Tibial artery (tissue), 4 donors: ENCODE measurements around the gene RGS19.

Experiments
- DNase-seq, 2 donors: peaks; one replicate each; pipeline ENCODE4 v3.0.0-alpha.2; 2019
- H3K27ac ChIP-seq, 2 donors: fragments of 200-600 bp; sonication (generic) in 1 of 2; 1 replicate in 1 of 2; 2 replicates in 1 of 2; pipeline ENCODE4 v1.5.1; 2018 to 2019; ENCODE audit warnings: mild to moderate bottlenecking in 1 of 2
- H3K27me3 ChIP-seq, 2 donors: fragments of 200-600 bp; sonication (generic) in 1 of 2; one replicate each; pipeline versions ENCODE4 v1.5.1 to v1.6.0; 2016 to 2019
- H3K36me3 ChIP-seq, 3 donors: fragments of 200-600 bp; sonication (generic) in 2 of 3; one replicate each; pipeline ENCODE4 v1.5.1; 2016 to 2019; ENCODE audit warnings: mild to moderate bottlenecking in 2 of 3
- H3K4me1 ChIP-seq, 4 donors: fragments of 200-600 bp; sonication (generic) in 2 of 4; 1 replicate in 3 of 4; 2 replicates in 1 of 4; pipeline ENCODE4 v1.5.1; 2016 to 2019
- H3K4me3 ChIP-seq, 2 donors: fragments of 200-600 bp; sonication (generic) in 1 of 2; 1 replicate in 1 of 2; 2 replicates in 1 of 2; pipeline ENCODE4 v1.5.1; 2018 to 2019; ENCODE audit warnings: mild to moderate bottlenecking in 2 of 2
- H3K9me3 ChIP-seq, 3 donors: fragments of 200-600 bp; sonication (generic) in 1 of 3; one replicate each; pipeline ENCODE4 v1.5.1; 2016 to 2019
- intact Hi-C: fragments of 100-400 bp; cut with DNase I; formaldehyde crosslinking; loops from one replicate; pipeline ENCODE4 v1.15.0; 2023; ENCODE audit warnings: low total_unique reads
- TF ChIP-seq, protein P1 (sequence below), 2 experiments: fragments of 200-600 bp in 1 of 2; fragments of 450-650 bp in 1 of 2; IDR thresholded peaks; one replicate each; pipeline ENCODE4 v1.5.1; 2017 to 2019; ENCODE audit warnings: antibody characterized with exemption in 2 of 2, mild to moderate bottlenecking in 1 of 2, moderate library complexity in 1 of 2

RGS19 gene

DNA sequence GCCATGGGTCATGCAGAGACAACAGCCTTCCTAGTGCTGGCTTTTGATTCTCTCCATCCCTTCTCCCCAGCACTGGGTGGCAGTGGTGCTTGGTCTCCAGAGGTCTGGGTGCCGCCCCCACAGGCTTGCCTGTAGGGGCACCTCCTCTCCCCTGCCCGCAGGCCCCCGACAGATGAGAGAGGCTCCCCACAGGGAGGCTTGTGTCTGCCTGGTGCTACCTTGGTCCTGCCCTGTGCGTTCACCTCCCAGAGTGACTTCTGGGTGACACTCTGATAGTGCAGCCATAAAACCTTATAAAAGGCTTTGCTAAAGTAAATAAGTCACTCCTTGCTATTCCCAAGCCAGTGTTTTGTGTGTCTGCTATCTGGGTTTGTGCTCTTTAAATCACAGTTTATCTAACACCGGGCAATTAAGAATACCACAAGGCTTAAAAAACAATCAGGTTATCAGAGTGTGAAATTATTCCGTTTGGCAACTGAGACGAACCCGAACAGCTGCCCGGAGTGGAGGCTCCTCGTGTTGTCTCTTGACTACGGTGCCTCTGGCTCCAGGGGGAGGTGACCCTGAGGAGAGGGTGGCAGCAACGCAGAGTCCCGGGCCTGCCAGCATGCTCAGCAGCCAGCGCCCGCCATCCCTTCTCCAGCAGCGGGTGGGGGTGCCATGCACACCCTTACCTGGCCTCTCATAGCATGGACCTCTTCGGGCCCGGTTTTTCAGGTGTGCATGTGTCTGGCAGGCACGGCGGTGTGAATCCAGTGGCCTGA, 48.8 kb downstream of the RGS19 start:
- Histone ChIP-seq H3K9me3 (no peaks in the 10 kb centered on the region), H3K27ac (no peak overlapping the region), H3K4me3 (no peak overlapping the region), H3K27me3 (peaks cover 0 to 3% of the 10 kb centered on the region in 2 donors), H3K4me1 (no peaks in the 10 kb centered on the region), H3K36me3 (peaks cover 69 to 98% (median 95%) of the 10 kb centered on the region in 3 donors)
- intact Hi-C loops = no loop called here
- DNase-seq = no peak
- TF ChIP-seq, protein P1, sequence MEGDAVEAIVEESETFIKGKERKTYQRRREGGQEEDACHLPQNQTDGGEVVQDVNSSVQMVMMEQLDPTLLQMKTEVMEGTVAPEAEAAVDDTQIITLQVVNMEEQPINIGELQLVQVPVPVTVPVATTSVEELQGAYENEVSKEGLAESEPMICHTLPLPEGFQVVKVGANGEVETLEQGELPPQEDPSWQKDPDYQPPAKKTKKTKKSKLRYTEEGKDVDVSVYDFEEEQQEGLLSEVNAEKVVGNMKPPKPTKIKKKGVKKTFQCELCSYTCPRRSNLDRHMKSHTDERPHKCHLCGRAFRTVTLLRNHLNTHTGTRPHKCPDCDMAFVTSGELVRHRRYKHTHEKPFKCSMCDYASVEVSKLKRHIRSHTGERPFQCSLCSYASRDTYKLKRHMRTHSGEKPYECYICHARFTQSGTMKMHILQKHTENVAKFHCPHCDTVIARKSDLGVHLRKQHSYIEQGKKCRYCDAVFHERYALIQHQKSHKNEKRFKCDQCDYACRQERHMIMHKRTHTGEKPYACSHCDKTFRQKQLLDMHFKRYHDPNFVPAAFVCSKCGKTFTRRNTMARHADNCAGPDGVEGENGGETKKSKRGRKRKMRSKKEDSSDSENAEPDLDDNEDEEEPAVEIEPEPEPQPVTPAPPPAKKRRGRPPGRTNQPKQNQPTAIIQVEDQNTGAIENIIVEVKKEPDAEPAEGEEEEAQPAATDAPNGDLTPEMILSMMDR (IDR thresholded peaks at IDR 0.05) = no peak

DNA sequence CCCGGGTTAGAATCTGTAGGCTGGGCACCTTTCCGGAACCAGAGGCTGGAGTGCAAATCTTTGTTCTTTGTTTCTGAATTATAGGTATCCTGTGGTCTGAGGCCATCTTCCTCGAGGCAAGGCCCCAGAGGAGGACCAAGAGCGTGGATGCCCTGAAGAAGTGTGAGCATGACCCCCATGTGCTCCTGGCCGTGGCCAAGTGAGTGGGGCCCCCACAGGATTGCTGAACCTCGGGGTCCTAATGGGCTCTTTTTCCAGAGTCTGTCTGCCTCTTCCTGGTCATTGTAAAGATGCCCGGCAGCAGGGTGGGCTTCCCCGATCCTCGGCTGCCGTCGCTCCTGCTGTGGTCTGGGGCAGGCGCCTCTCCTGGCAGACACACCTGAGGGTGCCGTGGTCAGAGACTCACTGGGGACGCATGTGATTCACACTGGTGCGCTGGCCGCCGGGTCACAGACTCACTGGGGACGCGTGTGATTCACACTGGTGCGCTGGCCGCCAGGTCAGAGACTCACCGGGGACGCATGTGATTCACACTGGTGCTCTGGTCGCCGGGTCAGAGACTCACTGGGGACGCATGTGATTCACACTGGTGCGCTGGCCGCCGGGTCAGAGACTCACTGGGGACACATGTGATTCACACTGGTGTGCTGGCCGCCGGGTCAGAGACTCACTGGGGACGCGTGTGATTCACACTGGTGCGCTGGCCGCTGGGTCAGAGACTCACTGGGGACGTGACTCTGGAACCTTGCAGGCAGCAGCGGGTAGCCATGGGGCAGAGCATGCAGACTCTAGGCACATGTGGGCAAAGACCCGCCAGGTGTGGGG, 49.8 kb downstream of the RGS19 start:
- H3K4me3 ChIP-seq = no peak overlapping the region
- peaks cover 80 to 100% (median 99%) of the 10 kb centered on the region in 3 donors for H3K36me3 ChIP-seq
- H3K27me3 ChIP-seq = no peaks in the 10 kb centered on the region
- TF ChIP-seq, protein P1 (IDR thresholded peaks at IDR 0.05) = no peak
- H3K9me3 ChIP-seq = no peaks in the 10 kb centered on the region
- DNase-seq = no peak
- H3K4me1 ChIP-seq = no peaks in the 10 kb centered on the region
- intact Hi-C loops = no loop called here
- H3K27ac ChIP-seq = no peak overlapping the region

DNA sequence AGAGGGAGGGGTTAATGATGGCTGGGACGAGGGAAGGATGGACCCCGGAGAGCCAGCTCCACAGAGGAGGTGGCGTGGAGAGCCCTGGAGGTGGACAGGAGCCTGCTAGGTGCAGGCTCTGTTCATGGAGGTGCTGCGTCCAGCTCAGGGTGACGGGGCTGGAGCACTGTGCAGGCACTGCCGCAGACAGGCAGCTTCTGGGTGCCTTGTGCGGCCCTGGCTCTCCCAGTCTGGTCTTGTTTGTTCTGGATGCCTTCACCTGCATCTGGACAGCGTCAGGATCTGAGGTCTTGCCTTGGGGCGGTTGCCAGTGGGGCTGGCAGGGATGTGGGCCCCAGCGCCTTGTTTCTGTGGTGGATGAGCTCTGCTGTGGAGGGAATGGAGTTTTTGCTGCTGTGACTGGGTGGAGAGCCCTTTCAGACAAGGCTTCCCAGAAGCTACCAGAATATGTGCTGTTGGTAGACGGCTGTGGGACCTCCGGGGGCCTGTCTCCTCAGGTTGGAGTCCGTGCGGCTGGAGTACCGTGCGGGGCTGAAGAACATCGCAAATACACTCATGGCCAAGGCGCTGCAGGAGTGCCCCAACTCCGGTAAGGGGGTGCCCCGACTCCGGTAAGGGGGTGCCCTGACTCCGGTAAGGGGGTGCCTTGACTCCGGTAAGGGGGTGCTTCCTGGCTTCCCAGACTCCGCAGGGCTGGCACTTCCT, 51.2 kb downstream of the RGS19 start:
- TF ChIP-seq, protein P1 (IDR thresholded peaks at IDR 0.05) = no peak
- no peaks in the 10 kb centered on the region for H3K4me1 ChIP-seq
- H3K9me3 ChIP-seq = no peaks in the 10 kb centered on the region
- intact Hi-C loops = no loop called here
- H3K4me3 ChIP-seq = no peak overlapping the region
- H3K27ac ChIP-seq = no peak overlapping the region
- no peaks in the 10 kb centered on the region for H3K27me3 ChIP-seq
- H3K36me3 ChIP-seq = peaks cover 93 to 100% (median 100%) of the 10 kb centered on the region in 3 donors
- DNase-seq = no peak

DNA sequence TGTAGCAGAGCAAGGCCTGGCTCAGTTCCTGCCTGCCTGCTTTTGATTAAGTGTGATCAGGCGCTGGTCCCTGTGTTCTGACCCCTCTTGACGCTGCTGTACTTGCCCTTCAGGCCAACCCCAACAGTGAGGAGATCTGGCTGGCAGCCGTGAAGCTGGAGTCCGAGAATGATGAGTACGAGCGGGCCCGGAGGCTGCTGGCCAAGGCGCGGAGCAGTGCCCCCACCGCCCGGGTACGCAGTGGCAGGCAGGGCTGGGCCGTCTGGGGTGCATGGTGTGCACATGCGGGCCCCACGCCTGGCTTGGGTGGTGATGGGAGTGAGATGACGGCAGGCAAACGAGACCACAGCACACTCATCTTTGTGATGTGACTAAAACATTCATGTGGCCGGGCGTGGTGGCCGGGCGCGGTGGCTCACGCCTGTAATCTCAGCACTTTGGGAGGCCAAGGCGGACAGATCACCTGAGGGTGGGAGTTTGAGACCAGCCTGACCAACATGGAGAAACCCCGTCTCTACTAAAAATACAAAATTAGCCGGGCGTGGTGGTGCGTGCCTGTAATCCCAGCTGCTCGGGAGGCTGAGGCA, 53.4 kb downstream of the RGS19 start:
- no peaks in the 10 kb centered on the region for H3K9me3 ChIP-seq
- no peak overlapping the region for H3K27ac ChIP-seq
- intact Hi-C loops = no loop called here
- H3K4me1 ChIP-seq = no peaks in the 10 kb centered on the region
- H3K36me3 ChIP-seq = peaks cover 95 to 100% (median 99%) of the 10 kb centered on the region in 3 donors
- no peak for DNase-seq
- TF ChIP-seq, protein P1 (IDR thresholded peaks at IDR 0.05) = no peak
- no peaks in the 10 kb centered on the region for H3K27me3 ChIP-seq
- H3K4me3 ChIP-seq = no peak overlapping the region

DNA sequence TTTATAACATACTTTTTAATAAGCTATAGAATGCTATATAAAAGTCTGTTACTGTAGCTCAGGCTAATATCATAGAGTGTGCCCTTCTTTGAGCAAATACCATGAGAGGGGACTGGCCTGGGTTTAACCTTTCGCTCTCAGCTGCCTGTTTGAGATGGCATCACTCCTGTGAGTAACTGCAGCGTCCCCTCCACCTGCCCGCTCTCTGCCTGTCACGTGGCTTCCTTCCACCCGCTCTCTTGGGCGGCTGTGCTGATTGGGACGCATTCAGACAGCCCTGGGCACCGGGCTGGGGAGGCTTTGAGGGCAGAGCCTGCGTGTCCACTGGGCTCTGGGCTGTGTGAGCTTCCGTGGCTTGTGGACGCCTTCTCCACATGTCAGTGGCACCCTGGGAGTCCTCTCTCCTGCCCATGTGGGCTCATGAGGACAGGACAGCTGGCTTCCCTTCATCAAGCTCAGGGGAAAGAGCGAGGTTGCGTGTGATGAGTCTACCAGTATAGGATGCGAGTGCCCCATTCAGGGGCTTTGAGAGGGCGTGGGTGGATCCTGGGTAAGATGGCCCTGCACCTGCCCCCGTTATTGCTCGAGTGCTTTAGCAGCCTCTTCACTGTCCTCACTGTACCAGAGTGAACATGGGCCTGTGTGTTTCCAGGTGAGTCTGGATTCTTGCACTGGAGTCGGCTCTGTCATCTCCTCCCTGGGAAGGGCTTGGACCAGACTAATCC, 54.1 kb downstream of the RGS19 start:
- no peaks in the 10 kb centered on the region for H3K27me3 ChIP-seq
- H3K4me1 ChIP-seq = no peaks in the 10 kb centered on the region
- peaks cover 92 to 100% (median 97%) of the 10 kb centered on the region in 3 donors for H3K36me3 ChIP-seq
- intact Hi-C loops = no loop called here
- DNase-seq = no peak
- TF ChIP-seq, protein P1 (IDR thresholded peaks at IDR 0.05) = no peak
- H3K4me3 ChIP-seq = no peak overlapping the region
- H3K27ac ChIP-seq = no peak overlapping the region
- no peaks in the 10 kb centered on the region for H3K9me3 ChIP-seq
